NCI-H526 (cell line): ENCODE results near the gene OSBPL8.
A peak's percentile ranks its signal among the peaks of the same experiment; 100 is the strongest.

Experiments
- DNase-seq, 2 experiments: peaks; one replicate each; lab custom pipeline; 2025; lab: John Stamatoyannopoulos, UW

The OSBPL8 gene

GRCh38 chr12:76470028-76470939, 89.3 kb downstream of the OSBPL8 start:
- DNase-seq, result no peak

DNA sequence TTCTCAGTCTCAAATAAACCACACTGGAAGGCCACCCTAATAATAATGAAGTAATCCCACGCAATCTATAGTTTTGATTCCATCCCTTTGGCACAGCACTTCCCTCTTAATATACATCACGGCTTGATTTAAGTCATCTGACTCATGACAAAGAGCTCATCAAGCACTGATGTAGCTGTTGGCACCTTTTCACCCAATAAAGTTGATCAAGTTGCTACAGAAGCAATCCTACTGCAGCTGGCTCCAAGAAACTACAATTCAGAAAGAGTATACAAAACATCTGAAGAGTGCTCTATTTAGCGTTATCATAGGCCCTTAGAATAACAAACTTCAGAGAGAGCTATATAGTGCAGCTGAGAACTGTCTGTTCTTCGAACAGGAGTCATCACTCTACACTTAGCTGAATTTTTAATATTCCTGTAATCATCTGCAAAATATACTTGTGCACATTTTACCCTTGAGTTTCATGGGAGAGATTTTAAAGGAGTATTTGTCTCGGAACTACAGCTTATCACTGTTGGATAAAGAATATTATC, 94.9 kb downstream of the OSBPL8 start:
- no peak for DNase-seq

DNA sequence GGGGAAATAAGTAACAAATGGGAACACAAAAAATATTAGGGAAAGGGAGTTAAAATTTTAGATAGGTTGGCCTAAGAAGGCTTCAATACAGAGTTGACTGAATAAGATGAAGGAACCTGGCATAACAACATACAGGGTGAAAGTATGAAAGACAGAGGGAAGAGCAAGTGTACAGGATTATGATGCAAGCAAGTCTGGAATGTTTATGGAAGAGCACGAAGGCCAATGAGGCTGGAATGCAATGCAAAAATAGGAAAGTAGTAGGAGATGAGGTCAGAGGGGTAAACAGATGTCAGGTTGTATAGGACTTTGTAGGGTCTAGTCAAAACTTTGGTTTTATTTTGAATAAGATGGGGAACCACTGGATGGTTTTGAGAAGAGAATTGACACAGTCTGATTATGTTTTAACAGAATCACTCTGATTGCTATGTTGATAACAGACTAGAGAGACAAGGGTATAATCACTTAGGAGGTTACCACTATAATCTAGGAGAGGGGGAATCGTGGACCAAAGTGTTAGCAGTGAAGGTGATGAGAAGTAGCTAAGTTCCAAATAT, 96.8 kb downstream of the OSBPL8 start:
- no peak for DNase-seq

GRCh38 chr12:76460807-76461206, 98.8 kb downstream of the OSBPL8 start:
- no peak for DNase-seq

DNA sequence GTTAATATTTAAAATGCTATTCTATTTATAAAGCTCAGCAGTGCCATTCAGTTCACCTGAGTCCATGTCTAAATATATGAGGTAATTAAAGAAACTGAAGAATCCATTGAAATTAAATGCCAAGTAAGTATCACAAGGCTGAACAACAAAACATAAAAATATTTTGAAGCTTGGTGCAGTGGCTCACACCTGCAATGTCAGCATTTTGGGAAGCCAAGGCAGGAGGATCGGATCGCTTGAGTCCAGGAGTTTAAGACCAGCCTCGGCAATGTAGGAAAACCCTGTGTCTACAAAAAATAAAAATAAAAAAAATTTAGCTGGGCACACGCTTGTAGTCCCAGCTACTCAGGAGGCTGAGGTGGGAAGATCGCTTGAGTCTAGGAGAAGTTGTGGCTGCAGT, 101.8 kb downstream of the OSBPL8 start:
- no peak for DNase-seq

GRCh38 chr12:76457010-76457409, 102.6 kb downstream of the OSBPL8 start:
- DNase-seq, result no peak

- DNase-seq, result peak; percentile 53 to 60
These were observed 103.8 kb downstream of the OSBPL8 start for GRCh38 chr12:76455582-76456345.

GRCh38 chr12:76451528-76451927, 108.0 kb downstream of the OSBPL8 start:
- DNase-seq, result no peak

GRCh38 chr12:76450690-76451089, 108.9 kb downstream of the OSBPL8 start:
- DNase-seq, result no peak

DNA sequence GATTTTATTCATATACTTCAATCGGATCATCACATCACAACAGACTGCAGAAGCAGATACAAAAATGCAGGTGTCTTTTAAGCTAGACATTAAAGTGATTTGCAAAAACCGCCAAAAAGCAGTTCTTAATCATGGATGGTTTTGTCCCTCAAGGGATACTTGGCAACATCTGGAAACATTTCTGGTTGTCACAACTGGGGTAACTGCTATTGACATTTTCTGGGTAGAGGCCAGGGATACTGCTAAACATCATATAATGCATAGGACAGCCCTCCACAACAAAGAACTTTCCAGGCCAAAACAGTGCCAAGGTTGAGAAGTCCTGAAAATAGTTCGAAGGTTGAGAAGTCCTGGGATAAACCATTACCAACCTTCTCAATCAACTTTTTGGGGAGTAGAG, 109.6 kb downstream of the OSBPL8 start:
- DNase-seq, result no peak

- DNase-seq, result peak; percentile 21 to 46
These were observed 110.0 kb downstream of the OSBPL8 start for GRCh38 chr12:76449583-76449982.

GRCh38 chr12:76449016-76449415, 110.6 kb downstream of the OSBPL8 start:
- DNase-seq, result peak; percentile 41 to 46

DNA sequence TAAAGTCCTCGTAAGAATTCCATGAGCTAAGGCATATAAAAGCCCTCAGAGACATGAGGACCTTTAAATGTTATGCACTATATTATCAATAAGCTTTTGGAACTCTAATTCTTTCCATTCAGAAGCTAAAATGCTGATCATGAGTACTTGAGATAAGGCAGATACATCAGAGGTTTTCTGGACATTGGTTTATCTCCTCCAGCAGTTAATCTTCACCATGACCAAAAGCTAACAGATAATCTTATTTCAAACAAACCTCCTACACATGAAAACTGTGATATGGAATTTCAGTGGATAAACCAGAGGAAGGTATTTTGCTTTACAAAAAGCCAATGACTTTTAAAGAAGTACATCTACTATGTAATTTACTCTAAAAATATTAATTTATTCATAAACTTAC, 113.5 kb downstream of the OSBPL8 start:
- no peak for DNase-seq

- DNase-seq, result no peak
These were observed 114.1 kb downstream of the OSBPL8 start for GRCh38 chr12:76445462-76445861.

DNA sequence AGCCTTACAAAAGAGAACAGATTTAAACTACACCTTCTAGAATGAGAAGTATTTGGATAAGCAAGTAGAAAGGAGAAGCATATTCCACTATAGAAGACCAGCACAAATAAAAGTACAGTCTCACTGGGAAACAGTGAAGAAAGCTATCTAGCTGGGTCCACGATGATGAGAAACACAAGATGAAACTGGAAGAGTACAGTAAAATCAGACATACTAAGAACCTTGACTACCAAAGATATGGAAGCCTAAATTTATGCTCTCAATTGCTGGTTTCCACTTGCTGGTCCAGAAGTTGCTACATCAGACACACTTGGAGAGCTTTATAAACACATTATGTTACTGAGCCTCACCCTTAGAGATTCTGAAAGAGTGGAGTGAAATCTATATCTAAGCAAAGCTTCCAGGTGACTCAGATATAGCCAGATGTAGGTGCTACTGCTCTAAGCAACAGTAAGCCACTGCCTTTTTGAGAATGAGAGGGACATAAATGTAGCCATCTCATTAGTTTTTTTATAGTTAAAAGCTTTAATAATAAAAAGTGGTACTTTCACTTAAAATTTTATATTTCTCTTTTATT, 115.1 kb downstream of the OSBPL8 start:
- DNase-seq, result no peak

DNA sequence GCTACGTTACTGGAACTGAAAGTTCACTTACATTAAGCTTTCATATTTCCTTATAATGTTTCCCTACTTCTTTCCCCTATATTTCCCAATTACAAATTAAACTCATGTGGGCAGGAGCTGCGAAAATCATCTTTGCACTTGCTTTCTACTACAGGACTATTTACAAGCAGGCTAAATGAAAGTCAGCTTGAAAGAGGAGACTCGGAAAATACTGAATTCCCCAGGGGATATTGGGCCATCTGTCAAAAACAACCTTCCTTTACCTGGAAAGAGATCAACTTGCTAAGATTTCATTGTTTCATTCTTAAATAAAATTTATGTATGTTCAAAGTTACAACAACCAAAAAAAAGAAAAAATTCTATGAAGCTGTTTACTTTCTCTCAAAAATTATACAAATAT, 118.6 kb downstream of the OSBPL8 start:
- DNase-seq, result no peak

DNA sequence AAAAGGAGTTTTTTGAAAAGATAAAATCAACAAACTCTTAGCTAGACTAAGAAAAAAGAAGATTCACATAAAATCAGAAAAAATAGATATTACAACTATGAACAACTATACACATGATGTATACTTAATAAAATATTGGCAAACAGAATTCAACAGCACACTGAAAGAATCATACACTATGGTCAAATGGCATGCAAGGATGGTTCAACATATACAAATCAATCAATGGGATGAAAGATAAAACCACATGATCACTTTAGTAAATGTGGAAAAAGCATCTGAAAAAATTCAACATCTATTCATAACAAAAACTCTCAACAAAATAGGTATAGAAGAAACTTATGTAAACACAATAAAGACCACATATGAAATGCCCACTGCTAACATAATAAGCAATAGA, 126.8 kb downstream of the OSBPL8 start:
- DNase-seq, result no peak

DNA sequence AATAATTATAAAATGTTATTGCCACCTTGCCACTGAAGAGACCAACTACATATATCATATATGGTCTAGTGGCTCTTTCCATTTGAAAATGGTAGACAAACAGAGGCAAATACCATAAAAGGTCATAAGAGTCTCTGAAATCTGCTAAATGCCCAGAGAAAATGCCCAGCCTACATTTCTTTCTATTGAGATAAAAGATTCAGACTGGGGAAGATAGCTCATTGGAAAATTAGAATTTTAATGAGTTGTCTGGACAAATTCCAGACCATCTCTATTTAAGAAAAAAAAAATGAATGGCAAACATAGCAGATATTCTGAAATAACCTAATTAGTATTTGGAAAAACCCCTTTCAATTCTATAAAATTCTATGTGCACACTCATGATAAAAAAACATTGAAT, 131.5 kb downstream of the OSBPL8 start:
- DNase-seq, result no peak

GRCh38 chr12:76426160-76426559, 133.4 kb downstream of the OSBPL8 start:
- DNase-seq, result no peak

- DNase-seq, result no peak
These were observed 134.6 kb downstream of the OSBPL8 start for GRCh38 chr12:76424941-76425340.

DNA sequence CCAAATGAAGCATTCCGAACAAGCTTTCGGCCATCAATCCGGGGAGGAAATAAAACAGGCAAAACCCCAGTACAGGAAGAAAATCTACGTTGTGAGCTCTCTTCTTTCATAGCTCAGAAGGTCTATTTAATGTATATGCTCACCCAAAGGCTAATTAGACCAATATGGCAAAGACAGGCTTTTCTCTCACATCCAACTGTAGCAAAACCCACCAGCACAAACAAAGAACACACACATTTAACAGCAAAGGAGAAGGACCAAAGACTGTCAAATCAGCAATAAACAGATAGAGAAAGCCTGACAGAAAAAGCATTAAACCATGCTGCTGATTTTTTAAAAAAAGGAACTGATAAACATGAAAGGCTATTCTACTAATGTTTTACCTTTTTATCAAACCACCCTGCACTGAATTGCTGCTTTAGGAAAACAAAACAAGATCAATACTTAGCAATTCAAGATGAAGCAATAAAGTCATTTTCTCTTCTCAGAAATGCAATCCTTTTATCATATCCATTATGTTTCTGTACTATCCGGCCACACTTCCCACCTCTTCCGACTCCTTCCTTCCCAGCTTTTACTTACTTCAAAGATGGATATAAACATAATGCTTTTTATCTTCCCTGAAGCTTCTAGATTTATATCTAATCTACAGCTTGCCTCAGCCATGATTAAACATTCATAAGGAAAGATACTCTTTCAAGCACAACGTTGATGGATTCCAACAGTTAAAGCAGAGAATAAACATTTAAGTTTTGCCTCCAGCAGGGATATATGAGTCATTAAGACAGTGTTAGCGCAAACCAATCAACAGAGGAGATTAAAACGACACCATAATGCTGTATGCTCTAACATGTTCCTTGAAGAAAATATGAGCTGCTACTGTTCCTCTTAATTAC, 136.8 kb downstream of the OSBPL8 start:
- DNase-seq, result no peak
